Keratinocyte (primary cell): ENCODE measurements around the gene ESRRG.
"Not testable (repeated sequence)": the region's sequence is repeated elsewhere in the genome, so short reads cannot be mapped to it uniquely, and the experiment has no call there.

ENCODE experiments used
- CTCF ChIP-seq, 3 experiments: IDR thresholded peaks in 1 of 3; conservative IDR thresholded peaks in 1 of 3; optimal IDR thresholded peaks in 1 of 3; 2 replicates in 2 of 3; 3 replicates in 1 of 3; pipeline versions ENCODE3 to v1.5.1; 2011; ENCODE audit warnings: low read length in 3 of 3, mild to moderate bottlenecking in 3 of 3, moderate library complexity in 2 of 3, control low read depth in 1 of 3, inconsistent platforms in 1 of 3; ENCODE audit not compliant: insufficient read depth in 2 of 3; ENCODE audit errors: extremely low read depth in 1 of 3
- EZH2 ChIP-seq: IDR thresholded peaks from one replicate; pipeline ENCODE4 v1.6.1; 2012; ENCODE audit warnings: inconsistent platforms, mild to moderate bottlenecking, low read length, moderate library complexity

DNA sequence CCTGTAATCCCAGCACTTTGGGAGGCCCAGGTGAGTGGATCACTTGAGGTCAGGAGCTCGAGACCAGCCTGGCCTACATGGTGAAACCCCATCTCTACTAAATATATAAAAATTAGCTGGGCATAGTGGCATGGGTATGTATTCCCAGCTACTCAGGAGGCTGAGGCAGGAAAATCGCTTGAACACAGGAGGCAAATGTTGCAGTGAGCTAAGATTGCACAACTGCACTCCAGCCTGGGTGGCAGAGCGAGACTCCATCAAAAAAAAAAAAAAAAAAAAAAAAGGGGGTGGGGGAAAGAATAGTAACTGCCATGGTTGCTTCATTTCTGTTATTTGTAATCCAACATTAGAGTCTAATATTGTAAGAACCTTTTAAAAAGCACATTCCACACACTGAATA lies 193.4 kb downstream of the ESRRG start:
- TF ChIP-seq CTCF (optimal IDR thresholded peaks at IDR 0.05 in 1 of 3, IDR thresholded peaks at IDR 0.05 in 1 of 3, conservative IDR thresholded peaks at IDR 0.05 in 1 of 3; ENCODE audit: extremely low read depth in 1 of 3, insufficient read depth in 2 of 3, low read length in 3 of 3); EZH2: not testable (repeated sequence)
